ENCODE measurements around the gene NOX4. TPM values are rescaled to one million over a fixed set of nuclear protein-coding genes. Genes with fewer than 3 reads are reported as not detected.

NOX4 gene
- not detected in 5 replicates for total RNA-seq (2022; extraction: Qiagen RNA extraction; ENCODE audit: low read depth)

GRCh38 chr11:89490981-89491690, at the start of gene NOX4:
Gene NOX4, minus strand, starts transcription at chr11:89491375. Its CDS starts 129 bp downstream, at chr11:89491246.

Other genes with a start within 250 kb of the NOX4 start
- not detected in 5 replicates for gene TRIM77, start 218.9 kb upstream of the NOX4 start, total RNA-seq (2022; extraction: Qiagen RNA extraction; ENCODE audit: low read depth)

Measured in A549 treated with RU486 at 1 μM for 4 hours (cell line).